Measurements from ENCODE around the gene BRSK2. TPM values are rescaled to one million over a fixed set of nuclear protein-coding genes. Genes with fewer than 3 reads are reported as not detected.

BRSK2 gene
- total and polyA plus RNA-seq, 7 donors = 0.19 to 0.78 (median 0.32) TPM

DNA sequence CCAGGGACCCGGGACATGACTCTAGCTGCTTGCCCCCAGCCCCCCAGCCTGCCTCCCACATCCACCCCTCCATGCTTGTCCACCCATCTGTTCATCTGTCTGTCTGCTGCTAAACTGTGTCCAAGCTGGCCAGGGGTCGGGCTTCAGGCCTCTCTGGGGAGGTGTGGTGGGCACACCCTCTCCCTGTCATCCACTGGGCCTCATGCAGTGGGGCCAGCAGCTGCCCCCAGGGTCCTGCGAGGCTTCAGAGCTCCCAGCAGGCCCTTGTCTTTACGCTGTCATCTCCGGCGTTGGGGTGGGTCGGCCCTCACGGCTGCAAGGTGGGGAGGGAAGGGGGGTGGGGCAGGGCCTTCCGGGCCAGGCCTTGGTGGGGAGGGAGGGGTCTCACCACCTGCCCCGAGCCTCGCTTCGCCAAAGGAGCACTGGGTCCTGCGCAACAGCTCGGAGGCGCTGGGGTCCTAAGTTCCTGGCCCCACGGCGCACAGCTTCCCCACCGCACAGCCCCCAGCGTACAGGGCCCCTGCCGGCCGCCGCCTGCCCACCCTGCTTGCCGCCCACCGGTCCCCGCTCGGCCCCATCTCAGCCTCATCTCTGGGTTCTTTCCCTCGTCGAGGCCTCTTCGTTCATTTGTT, 70.1 kb downstream of the BRSK2 start:
- peak in 1 of 4 donors; percentile 13 for ATAC-seq
- Histone ChIP-seq H3K4me1 (no peaks in the 10 kb centered on the region), H3K27ac (no peak overlapping the region), H3K4me3 (no peak overlapping the region), H3K9me3 (no peaks in the 10 kb centered on the region), H3K36me3 (ENCODE audit: insufficient read depth in 1 of 2, low read depth in 1 of 2) (no peaks in the 10 kb centered on the region), H3K27me3 (ENCODE audit: insufficient read depth in 3 of 3, low read length in 2 of 3) (no peaks in the 10 kb centered on the region)
- TF ChIP-seq CTCF (IDR thresholded peaks at IDR 0.05) = no peak
- WGBS, 3 donors = 58 to 66% (median 60%) methylated on average over 25 to 29 of the region's 29 CpGs
- DNase-seq = no peak
- intact Hi-C loops (cut with DNase I) = loop anchor here in 1 of 2 donors (5.0 kb wide), 1 partner anchor 57 kb away; no protein-coding TSS in a partner anchor

DNA sequence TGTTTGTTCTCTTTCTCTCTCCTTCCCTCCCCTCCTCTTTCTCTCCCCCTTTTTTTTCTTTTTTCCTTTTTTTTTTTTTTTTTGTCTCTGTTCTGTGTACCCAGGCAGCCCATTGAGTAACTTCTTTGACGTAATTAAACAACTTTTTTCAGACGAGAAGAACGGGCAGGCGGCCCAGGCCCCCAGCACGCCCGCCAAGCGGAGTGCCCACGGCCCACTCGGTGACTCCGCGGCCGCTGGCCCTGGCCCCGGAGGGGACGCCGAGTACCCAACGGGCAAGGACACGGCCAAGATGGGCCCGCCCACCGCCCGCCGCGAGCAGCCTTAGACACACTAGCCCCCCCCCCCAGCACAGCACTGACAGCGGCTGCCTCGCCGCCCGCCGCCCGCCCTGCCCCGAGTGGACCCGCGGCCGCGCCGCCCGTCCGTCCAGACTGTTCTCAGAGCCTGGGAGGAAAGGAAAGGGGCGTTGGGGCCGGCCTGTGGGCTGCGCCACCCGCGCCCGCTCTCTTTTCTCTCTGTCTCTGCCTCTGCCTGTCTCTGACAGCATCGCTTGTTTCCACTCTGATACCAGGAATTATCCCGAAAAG, 70.8 kb downstream of the BRSK2 start:
- DNase-seq (peak in 1 of 2 donors; percentile 40), ATAC-seq (no peak)
- Histone ChIP-seq H3K4me1 (no peaks in the 10 kb centered on the region), H3K27ac (peak overlapping the region; percentile 36), H3K9me3 (no peaks in the 10 kb centered on the region), H3K36me3 (ENCODE audit: insufficient read depth in 1 of 2, low read depth in 1 of 2) (no peaks in the 10 kb centered on the region), H3K27me3 (ENCODE audit: insufficient read depth in 3 of 3, low read length in 2 of 3) (no peaks in the 10 kb centered on the region), H3K4me3 (no peak overlapping the region)
- 73 to 79% (median 77%) methylated on average over 33 to 44 of the region's 44 CpGs for WGBS, 3 donors
- intact Hi-C loops (cut with DNase I) = no loop called here
- TF ChIP-seq CTCF (IDR thresholded peaks at IDR 0.05) = no peak

- intact Hi-C loops (cut with DNase I) = no loop called here
- H3K36me3 ChIP-seq (ENCODE audit: insufficient read depth in 1 of 2, low read depth in 1 of 2) = no peaks in the 10 kb centered on the region
- no peak for TF ChIP-seq CTCF (IDR thresholded peaks at IDR 0.05)
- peak overlapping the region; percentile 36 for H3K27ac ChIP-seq
- H3K27me3 ChIP-seq (ENCODE audit: insufficient read depth in 3 of 3, low read length in 2 of 3) = no peaks in the 10 kb centered on the region
- H3K4me3 ChIP-seq = no peak overlapping the region
- H3K9me3 ChIP-seq = no peaks in the 10 kb centered on the region
- DNase-seq (no peak), ATAC-seq (no peak)
- H3K4me1 ChIP-seq = no peaks in the 10 kb centered on the region
- 63 to 72% (median 68%) methylated on average over 49 to 50 of the region's 50 CpGs for WGBS, 3 donors
Measured at GRCh38 chr11:1460986-1461825, 71.5 kb downstream of the BRSK2 start.

DNA sequence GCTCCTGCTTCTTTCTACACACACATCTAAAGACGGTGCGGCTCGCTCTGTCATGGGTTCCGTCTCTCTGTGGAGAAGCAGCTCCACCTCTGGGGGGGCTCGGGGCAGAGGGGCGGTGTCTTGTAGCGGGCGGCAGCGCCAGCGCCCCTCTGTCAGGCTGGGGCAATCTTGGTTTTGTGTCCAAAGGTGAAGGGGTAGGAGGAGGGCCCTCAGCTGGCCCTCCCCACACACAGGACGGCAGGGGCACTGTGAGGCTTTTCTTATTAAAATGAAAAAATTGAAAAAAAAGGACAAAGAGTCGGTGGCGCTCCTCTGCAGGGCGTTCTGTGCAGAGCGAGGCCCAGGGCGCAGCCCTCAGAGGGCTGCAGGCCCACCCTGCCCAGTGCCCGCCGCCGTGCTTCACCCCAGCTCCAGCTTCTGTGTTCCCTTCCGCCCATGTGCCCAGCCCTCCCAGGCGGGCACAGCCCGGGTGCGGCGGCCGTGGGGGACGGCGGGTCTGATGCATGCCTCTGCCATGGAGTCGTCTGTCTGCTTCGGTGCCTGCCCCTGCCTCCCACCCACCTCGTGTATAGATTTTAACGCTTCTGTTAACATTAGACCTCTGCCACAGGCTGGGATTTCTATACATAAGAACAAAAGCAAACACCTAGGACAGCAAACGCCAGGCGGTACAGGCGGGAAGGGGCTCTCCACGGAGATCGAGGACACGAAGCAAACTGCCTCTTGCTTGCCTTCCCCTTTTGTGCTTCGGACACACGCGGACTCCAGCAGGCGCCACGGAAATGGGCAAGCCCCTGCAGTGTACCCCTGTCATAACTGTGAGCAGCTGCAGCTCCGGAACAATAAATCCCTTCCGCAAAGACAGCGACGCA, 72.3 kb downstream of the BRSK2 start:
- no peak for DNase-seq
- Histone ChIP-seq H3K9me3 (no peaks in the 10 kb centered on the region), H3K27ac (no peak overlapping the region), H3K36me3 (ENCODE audit: insufficient read depth in 1 of 2, low read depth in 1 of 2) (no peaks in the 10 kb centered on the region), H3K27me3 (ENCODE audit: insufficient read depth in 3 of 3, low read length in 2 of 3) (no peaks in the 10 kb centered on the region), H3K4me1 (no peaks in the 10 kb centered on the region), H3K4me3 (no peak overlapping the region)
- no peak for ATAC-seq
- no peak for TF ChIP-seq CTCF (IDR thresholded peaks at IDR 0.05)
- 84 to 88% (median 87%) methylated on average over 45 to 46 of the region's 46 CpGs for WGBS, 3 donors
- intact Hi-C loops (cut with DNase I) = no loop called here
